ENCODE measurements around the gene ABCC10.
"Not testable (repeated sequence)": the region's sequence is repeated elsewhere in the genome, so short reads cannot be mapped to it uniquely, and the experiment has no call there.

ABCC10 gene

GRCh38 chr6:43427406-43428111 is at the start of gene ABCC10:
Gene ABCC10, plus strand, starts transcription at chr6:43427541. Its CDS starts 438 bp downstream, at chr6:43427979.
- Mint-ChIP-seq H3K36me3 (peaks cover 5 to 15% of the 10 kb centered on the region in 2 donors), H3K4me1 (peaks cover 17% of the 10 kb centered on the region in 2 donors), H3K27me3 (no peaks in the 10 kb centered on the region), H3K27ac (peak within 1 kb of the TSS; percentile 99), H3K9me3 (peaks cover 0 to 1% of the 10 kb centered on the region in 2 donors), H3K4me3 (peak within 1 kb of the TSS; percentile 92 to 97)
- DNase-seq = peak; percentile 94
- peak; percentile 93 to 95 for ATAC-seq (replicated peaks)

GRCh38 chr6:43377710-43378229 is 49.6 kb upstream of the ABCC10 start:
- ATAC-seq (replicated peaks) = peak; percentile 19 to 35
- peak overlapping the region; percentile 63 for H3K27ac Mint-ChIP-seq
- H3K9me3 Mint-ChIP-seq = no peaks in the 10 kb centered on the region
- H3K36me3 Mint-ChIP-seq = no peaks in the 10 kb centered on the region
- peak overlapping the region in 1 of 2 donors; percentile 6 for H3K4me3 Mint-ChIP-seq
- H3K27me3 Mint-ChIP-seq = no peaks in the 10 kb centered on the region
- DNase-seq = no peak
- H3K4me1 Mint-ChIP-seq = peaks cover 47 to 87% of the 10 kb centered on the region in 2 donors

- Mint-ChIP-seq H3K4me1 (peaks cover 47 to 88% of the 10 kb centered on the region in 2 donors), H3K27me3 (no peaks in the 10 kb centered on the region), H3K4me3 (no peak overlapping the region), H3K9me3 (no peaks in the 10 kb centered on the region), H3K27ac (peak overlapping the region; percentile 65), H3K36me3 (no peaks in the 10 kb centered on the region)
- DNase-seq (no peak), ATAC-seq (replicated peaks) (no peak)
These were observed 48.7 kb upstream of the ABCC10 start for GRCh38 chr6:43378631-43379030.

- H3K27ac Mint-ChIP-seq = peak overlapping the region; percentile 85
- not testable (repeated sequence) for DNase-seq, H3K4me3 Mint-ChIP-seq
These were observed 46.5 kb upstream of the ABCC10 start for GRCh38 chr6:43380858-43381257.

GRCh38 chr6:43383021-43383667 is 44.2 kb upstream of the ABCC10 start:
- ATAC-seq (replicated peaks) (peak; percentile 30 to 33), DNase-seq (no peak)
- Mint-ChIP-seq H3K27ac (peak overlapping the region; percentile 99), H3K9me3 (no peaks in the 10 kb centered on the region), H3K27me3 (no peaks in the 10 kb centered on the region), H3K4me1 (peaks cover 49 to 80% of the 10 kb centered on the region in 2 donors), H3K4me3 (peak overlapping the region; percentile 27 to 31), H3K36me3 (no peaks in the 10 kb centered on the region)

More at GRCh38 chr6:43380858-43381257, 46.5 kb upstream of the ABCC10 start:
- not testable (repeated sequence) for ATAC-seq (replicated peaks); H3K36me3 Mint-ChIP-seq; H3K9me3 Mint-ChIP-seq; H3K27me3 Mint-ChIP-seq
- H3K4me1 Mint-ChIP-seq = peaks cover 57 to 90% of the 10 kb centered on the region in 2 donors

- Mint-ChIP-seq H3K9me3 (no peaks in the 10 kb centered on the region), H3K27ac (peak overlapping the region; percentile 20), H3K36me3 (peaks cover 0 to 1% of the 10 kb centered on the region in 2 donors), H3K27me3 (peaks cover 0 to 15% of the 10 kb centered on the region in 2 donors), H3K4me1 (peaks cover 36 to 72% of the 10 kb centered on the region in 2 donors), H3K4me3 (no peak overlapping the region)
- no peak for DNase-seq
- no peak for ATAC-seq (replicated peaks)
These were observed 40.8 kb upstream of the ABCC10 start for GRCh38 chr6:43386492-43386891.

- Mint-ChIP-seq H3K27me3 (peaks cover 0 to 27% of the 10 kb centered on the region in 2 donors), H3K9me3 (no peaks in the 10 kb centered on the region), H3K4me3 (no peak overlapping the region), H3K27ac (no peak overlapping the region), H3K36me3 (peaks cover 0 to 1% of the 10 kb centered on the region in 2 donors), H3K4me1 (peaks cover 37 to 70% of the 10 kb centered on the region in 2 donors)
- ATAC-seq (replicated peaks) (no peak), DNase-seq (no peak)
These were observed 37.5 kb upstream of the ABCC10 start for GRCh38 chr6:43389730-43390295.

GRCh38 chr6:43390753-43391439 is 36.4 kb upstream of the ABCC10 start:
- H3K4me3 Mint-ChIP-seq = peak overlapping the region; percentile 74

GRCh38 chr6:43391440-43392031 is 35.8 kb upstream of the ABCC10 start:
- H3K9me3 Mint-ChIP-seq = no peaks in the 10 kb centered on the region
- peak in 1 of 2 donors; percentile 32 for ATAC-seq (replicated peaks)
- peak overlapping the region; percentile 86 for H3K27ac Mint-ChIP-seq
- H3K27me3 Mint-ChIP-seq = peaks cover 0 to 27% of the 10 kb centered on the region in 2 donors
- peak overlapping the region; percentile 74 for H3K4me3 Mint-ChIP-seq
- peaks cover 23 to 58% of the 10 kb centered on the region in 2 donors for H3K4me1 Mint-ChIP-seq
- peaks cover 0 to 1% of the 10 kb centered on the region in 2 donors for H3K36me3 Mint-ChIP-seq
- no peak for DNase-seq

More at GRCh38 chr6:43390753-43391439, 36.4 kb upstream of the ABCC10 start:
- H3K9me3 Mint-ChIP-seq; H3K27ac Mint-ChIP-seq; H3K36me3 Mint-ChIP-seq; ATAC-seq (replicated peaks); DNase-seq: not testable (repeated sequence)
- peaks cover 26 to 64% of the 10 kb centered on the region in 2 donors for H3K4me1 Mint-ChIP-seq
- H3K27me3 Mint-ChIP-seq = peaks cover 0 to 27% of the 10 kb centered on the region in 2 donors

- not testable (repeated sequence) for H3K36me3 Mint-ChIP-seq
- Mint-ChIP-seq H3K4me1 (peaks cover 26 to 66% of the 10 kb centered on the region in 2 donors), H3K4me3 (peak overlapping the region; percentile 80 to 85)
These were observed 34.2 kb upstream of the ABCC10 start for GRCh38 chr6:43393133-43393532.

GRCh38 chr6:43393602-43394001 is 33.7 kb upstream of the ABCC10 start:
- peaks cover 26 to 66% of the 10 kb centered on the region in 2 donors for H3K4me1 Mint-ChIP-seq
- DNase-seq (no peak), ATAC-seq (replicated peaks) (peak; percentile 75)
- peaks cover 0 to 1% of the 10 kb centered on the region in 2 donors for H3K36me3 Mint-ChIP-seq
- peaks cover 0 to 27% of the 10 kb centered on the region in 2 donors for H3K27me3 Mint-ChIP-seq
- peak overlapping the region; percentile 77 for H3K27ac Mint-ChIP-seq
- peak overlapping the region; percentile 80 to 85 for H3K4me3 Mint-ChIP-seq
- no peaks in the 10 kb centered on the region for H3K9me3 Mint-ChIP-seq

More at GRCh38 chr6:43393133-43393532, 34.2 kb upstream of the ABCC10 start:
- ATAC-seq (replicated peaks); DNase-seq; H3K9me3 Mint-ChIP-seq: not testable (repeated sequence)
- H3K27ac Mint-ChIP-seq = peak overlapping the region; percentile 77
- peaks cover 0 to 27% of the 10 kb centered on the region in 2 donors for H3K27me3 Mint-ChIP-seq

- ATAC-seq (replicated peaks) = no peak
- peaks cover 26 to 60% of the 10 kb centered on the region in 2 donors for H3K4me1 Mint-ChIP-seq
- no peak overlapping the region for H3K27ac Mint-ChIP-seq
- peaks cover 0 to 24% of the 10 kb centered on the region in 2 donors for H3K27me3 Mint-ChIP-seq
- no peak for DNase-seq
- H3K9me3 Mint-ChIP-seq = no peaks in the 10 kb centered on the region
- no peaks in the 10 kb centered on the region for H3K36me3 Mint-ChIP-seq
- H3K4me3 Mint-ChIP-seq = no peak overlapping the region
These were observed 32.4 kb upstream of the ABCC10 start for GRCh38 chr6:43394982-43395381.

- H3K4me3 Mint-ChIP-seq = no peak overlapping the region
- H3K4me1 Mint-ChIP-seq = peaks cover 27 to 60% of the 10 kb centered on the region in 2 donors
- no peaks in the 10 kb centered on the region for H3K36me3 Mint-ChIP-seq
- no peak overlapping the region for H3K27ac Mint-ChIP-seq
- H3K27me3 Mint-ChIP-seq = peaks cover 0 to 20% of the 10 kb centered on the region in 2 donors
- H3K9me3 Mint-ChIP-seq = no peaks in the 10 kb centered on the region
- no peak for DNase-seq
- no peak for ATAC-seq (replicated peaks)
These were observed 31.6 kb upstream of the ABCC10 start for GRCh38 chr6:43395776-43396175.
